Measurements from ENCODE around the gene GTF2H2.
"Not testable (repeated sequence)": the region's sequence is repeated elsewhere in the genome, so short reads cannot be mapped to it uniquely, and the experiment has no call there.

The GTF2H2 gene

GRCh38 chr5:71011194-71011792, 56.2 kb downstream of the GTF2H2 start:
- no peak for DNase-seq

- DNase-seq: not testable (repeated sequence)
These were observed 60.5 kb downstream of the GTF2H2 start for GRCh38 chr5:71006983-71007382.

Measured in NCI-H748 treated with DMSO at 0.1 percent for 48 hours (cell line).